ES-I3 (cell line): ENCODE data around the gene DNAJC16.

Experiments used
- H3K36me3 ChIP-seq: 2 replicates; pipeline ENCODE4 v1.6.1; 2013; ENCODE audit warnings: mild to moderate bottlenecking, low read length, control low read depth, moderate library complexity; ENCODE audit not compliant: insufficient read depth
- H3K4me1 ChIP-seq: 2 replicates; pipeline ENCODE4 v1.6.1; 2013; ENCODE audit warnings: mild to moderate bottlenecking, control low read depth, low read length; ENCODE audit not compliant: insufficient read depth
- H3K9ac ChIP-seq: 2 replicates; pipeline ENCODE4 v1.6.1; 2013; ENCODE audit warnings: low read depth, mild to moderate bottlenecking, low read length, moderate library complexity
- H3K9me3 ChIP-seq: 2 replicates; pipeline ENCODE4 v1.6.1; 2013; ENCODE audit warnings: mild to moderate bottlenecking, low read length, moderate library complexity; ENCODE audit not compliant: control insufficient read depth, insufficient read depth

The DNAJC16 gene

DNA sequence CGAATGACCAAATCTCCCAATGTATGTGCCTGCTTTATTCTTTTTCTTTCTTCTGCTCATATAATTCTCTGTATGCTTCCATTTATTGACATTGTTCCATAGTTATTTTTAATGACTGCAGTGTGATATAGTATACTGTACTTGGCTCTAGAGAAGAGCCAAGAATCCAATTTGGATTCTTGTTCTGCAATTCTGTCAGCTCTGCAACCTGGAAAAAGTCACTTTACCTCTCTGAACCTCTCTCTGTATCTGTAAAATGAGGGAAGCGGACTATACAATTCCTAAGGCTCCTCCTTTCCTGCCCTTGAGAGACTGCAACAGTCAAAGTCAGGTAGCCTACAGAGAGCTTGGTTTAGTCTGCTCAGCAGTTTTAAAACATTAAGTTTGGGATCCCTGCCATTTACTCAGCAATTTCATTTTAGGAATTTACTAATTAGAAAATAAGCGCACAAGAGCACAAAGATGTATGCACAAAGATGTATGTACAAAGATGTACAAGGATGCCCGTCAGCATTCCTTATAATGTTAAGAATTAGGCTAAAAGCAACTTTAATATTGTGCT, 14.7 kb downstream of the DNAJC16 start:
- peaks cover 11% of the 10 kb centered on the region for H3K36me3 ChIP-seq
- H3K9me3 ChIP-seq = no peaks in the 10 kb centered on the region

DNA sequence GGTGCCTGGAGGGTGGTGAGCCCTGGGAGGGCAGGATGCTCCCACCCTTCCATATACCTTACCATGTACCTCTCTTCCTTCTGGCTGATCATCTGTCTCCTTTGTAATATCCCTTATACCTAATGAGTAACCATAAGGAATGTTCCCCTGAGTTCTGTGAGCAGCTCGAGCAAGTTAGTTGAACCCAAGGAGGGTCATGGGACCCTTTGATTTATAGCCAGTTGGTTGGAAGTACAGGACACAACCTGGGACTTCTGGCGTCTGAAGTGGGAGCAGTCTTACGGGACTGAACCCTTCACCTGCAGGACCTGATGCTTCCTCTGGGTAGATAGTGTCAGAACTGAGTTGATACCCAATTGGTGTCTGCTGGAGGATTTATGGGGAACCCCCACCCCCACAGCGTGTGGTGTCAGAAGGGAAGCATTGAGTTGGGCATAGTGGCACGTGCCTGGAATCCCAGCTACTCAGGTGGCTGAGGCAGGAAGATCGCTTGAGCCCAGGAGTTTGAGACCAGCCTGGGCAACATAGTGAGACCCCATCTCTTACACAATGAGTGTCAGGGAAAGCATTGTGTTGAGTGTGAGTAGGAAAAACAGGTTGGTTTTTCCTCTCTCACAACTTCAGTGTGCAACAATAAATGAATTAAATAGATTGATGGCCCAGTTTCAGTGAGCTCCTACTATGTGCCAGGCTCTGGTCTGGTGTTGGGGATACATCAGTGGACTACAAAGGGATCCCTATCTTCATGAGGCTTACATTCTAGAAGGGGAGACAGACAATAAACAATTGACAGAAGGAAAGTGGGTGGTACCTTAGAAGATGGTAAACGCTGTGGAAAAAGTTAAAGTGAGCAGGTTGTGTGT, 16.0 kb downstream of the DNAJC16 start:
- H3K36me3 ChIP-seq = peaks cover 8% of the 10 kb centered on the region
- no peak overlapping the region for H3K9ac ChIP-seq
- H3K9me3 ChIP-seq = no peaks in the 10 kb centered on the region
- H3K4me1 ChIP-seq = no peaks in the 10 kb centered on the region

More for the DNA sequence above, 14.7 kb downstream of the DNAJC16 start:
- Histone ChIP-seq H3K9ac (no peak overlapping the region), H3K4me1 (no peaks in the 10 kb centered on the region)

- H3K9ac ChIP-seq = no peak overlapping the region
- H3K4me1 ChIP-seq = no peaks in the 10 kb centered on the region
- H3K9me3 ChIP-seq = no peaks in the 10 kb centered on the region
- H3K36me3 ChIP-seq = peaks cover 10% of the 10 kb centered on the region
These were observed 16.6 kb downstream of the DNAJC16 start for GRCh38 chr1:15543251-15543588.

DNA sequence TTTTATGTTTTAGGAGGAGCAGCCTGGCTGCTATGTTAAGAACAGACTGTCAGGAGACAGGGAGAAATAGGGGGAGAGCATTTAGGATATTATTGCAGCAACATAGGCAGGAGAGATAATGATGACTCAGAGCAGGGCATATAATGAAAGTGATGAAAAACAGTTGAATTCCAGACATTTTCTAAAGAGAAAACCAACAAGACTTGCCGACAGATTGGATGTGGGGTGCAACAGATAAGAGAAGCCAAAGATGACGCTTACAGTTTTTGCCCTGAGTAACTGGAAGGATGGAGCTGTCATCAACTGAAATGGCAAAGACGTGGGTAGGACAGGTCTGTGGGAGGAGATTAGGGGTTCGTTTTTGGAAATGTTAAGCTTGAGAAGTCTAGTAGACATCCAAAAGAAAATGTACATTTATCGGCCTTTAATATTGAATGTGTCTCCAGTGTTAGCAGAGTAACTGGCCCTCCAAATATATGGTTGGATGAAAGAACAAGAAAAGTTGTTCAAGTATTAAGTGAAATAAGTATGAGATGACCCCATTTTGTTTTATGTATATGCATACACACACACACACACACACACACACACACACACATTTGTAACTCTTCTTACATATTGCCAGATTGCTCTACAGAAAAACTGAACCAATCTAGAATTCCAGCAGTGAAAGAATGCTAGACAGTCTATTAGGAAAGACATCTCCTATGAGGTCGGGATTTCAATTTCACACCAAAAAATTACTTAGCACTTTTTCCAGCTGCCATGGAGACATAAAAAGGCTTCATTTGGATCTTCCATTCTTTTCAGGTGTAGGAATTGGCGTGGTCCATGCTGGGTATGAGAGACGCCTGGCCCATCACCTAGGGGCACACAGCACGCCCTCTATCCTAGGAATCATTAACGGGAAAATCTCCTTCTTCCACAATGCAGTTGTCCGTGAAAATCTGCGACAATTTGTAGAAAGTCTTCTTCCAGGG, 17.2 kb downstream of the DNAJC16 start:
- no peak overlapping the region for H3K9ac ChIP-seq
- H3K36me3 ChIP-seq = peaks cover 10% of the 10 kb centered on the region
- no peaks in the 10 kb centered on the region for H3K9me3 ChIP-seq
- H3K4me1 ChIP-seq = no peaks in the 10 kb centered on the region

DNA sequence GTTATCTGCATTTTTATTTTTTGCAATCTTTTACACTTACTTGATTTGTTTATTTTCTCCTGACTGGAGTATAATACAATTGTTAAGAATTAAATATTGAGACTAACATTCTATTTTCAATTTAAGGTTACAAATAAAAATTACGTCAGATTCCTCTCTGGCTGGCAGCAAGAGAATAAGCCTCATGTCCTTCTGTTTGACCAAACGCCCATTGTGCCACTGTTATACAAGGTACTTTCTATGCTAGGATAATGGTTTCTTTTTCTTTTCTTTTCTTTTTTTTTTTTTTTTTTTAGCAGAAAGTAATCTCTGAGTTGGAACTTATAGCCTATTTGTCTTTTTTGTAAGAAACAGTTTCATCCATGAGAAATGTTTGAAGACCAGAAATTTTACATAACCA, 20.0 kb downstream of the DNAJC16 start:
- Histone ChIP-seq H3K4me1 (no peaks in the 10 kb centered on the region), H3K9me3 (no peaks in the 10 kb centered on the region), H3K36me3 (peaks cover 10% of the 10 kb centered on the region), H3K9ac (no peak overlapping the region)

GRCh38 chr1:15550573-15550972, 23.9 kb downstream of the DNAJC16 start:
- H3K9ac ChIP-seq = no peak overlapping the region
- no peaks in the 10 kb centered on the region for H3K9me3 ChIP-seq
- H3K4me1 ChIP-seq = no peaks in the 10 kb centered on the region
- H3K36me3 ChIP-seq = peaks cover 3% of the 10 kb centered on the region; the same call in 1 of the 2 replicates

DNA sequence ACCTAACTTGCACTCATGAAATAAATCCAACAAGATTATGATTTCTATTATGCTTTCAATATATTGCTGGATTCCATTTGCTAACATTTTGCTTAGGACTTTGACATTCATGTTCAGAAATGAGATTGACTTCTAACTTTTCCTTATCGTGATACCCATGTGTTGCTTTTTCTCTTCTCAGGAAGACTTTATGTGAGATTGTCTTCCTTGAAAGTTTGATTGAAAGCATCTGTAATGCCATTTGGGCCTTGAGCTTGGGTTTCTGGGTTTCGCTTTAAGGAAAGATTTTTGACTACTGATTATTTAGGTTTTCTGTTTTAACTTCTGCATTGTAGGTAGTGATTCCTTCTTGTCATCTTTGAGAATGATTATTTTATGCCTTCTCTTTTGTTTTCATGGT, 30.4 kb downstream of the DNAJC16 start:
- no peaks in the 10 kb centered on the region for H3K9me3 ChIP-seq
- H3K4me1 ChIP-seq = no peaks in the 10 kb centered on the region
- H3K36me3 ChIP-seq = no peaks in the 10 kb centered on the region; the same call in 1 of the 2 replicates
- H3K9ac ChIP-seq = no peak overlapping the region

GRCh38 chr1:15557594-15557993, 30.9 kb downstream of the DNAJC16 start:
- Histone ChIP-seq H3K9me3 (no peaks in the 10 kb centered on the region), H3K36me3 (peaks cover 3% of the 10 kb centered on the region), H3K9ac (no peak overlapping the region), H3K4me1 (no peaks in the 10 kb centered on the region)

- no peaks in the 10 kb centered on the region for H3K4me1 ChIP-seq
- peaks cover 6% of the 10 kb centered on the region for H3K36me3 ChIP-seq
- H3K9ac ChIP-seq = no peak overlapping the region; the same call in 1 of the 2 replicates
- H3K9me3 ChIP-seq = no peaks in the 10 kb centered on the region
These were observed 31.9 kb downstream of the DNAJC16 start for GRCh38 chr1:15558516-15558915.

- Histone ChIP-seq H3K4me1 (no peaks in the 10 kb centered on the region), H3K9me3 (no peaks in the 10 kb centered on the region), H3K36me3 (peaks cover 6% of the 10 kb centered on the region), H3K9ac (no peak overlapping the region)
These were observed 32.7 kb downstream of the DNAJC16 start for GRCh38 chr1:15559189-15559810.

- Histone ChIP-seq H3K4me1 (no peaks in the 10 kb centered on the region), H3K36me3 (peaks cover 31% of the 10 kb centered on the region), H3K9me3 (no peaks in the 10 kb centered on the region), H3K9ac (no peak overlapping the region)
These were observed 41.9 kb downstream of the DNAJC16 start for GRCh38 chr1:15568387-15569073.

DNA sequence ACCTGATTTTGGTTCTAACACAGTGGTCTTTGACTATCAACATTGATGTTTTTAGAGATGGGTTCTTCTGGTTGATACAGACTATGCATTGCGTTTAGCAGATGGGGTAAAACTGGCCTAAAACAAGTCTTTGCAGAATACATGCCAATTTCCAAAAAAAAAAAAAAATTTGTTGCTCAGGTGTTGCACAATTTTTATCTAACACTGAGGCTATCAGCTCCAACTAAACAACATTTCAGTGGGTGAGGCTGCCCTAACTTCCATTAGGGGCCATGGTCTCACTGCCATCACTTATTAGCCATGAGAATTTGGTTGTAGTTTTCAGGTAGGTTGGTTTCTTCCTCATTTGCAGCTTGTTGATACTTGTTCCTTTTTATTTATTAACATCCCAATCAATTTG, 44.2 kb downstream of the DNAJC16 start:
- H3K4me1 ChIP-seq = no peaks in the 10 kb centered on the region
- H3K9ac ChIP-seq = no peak overlapping the region
- H3K36me3 ChIP-seq = peaks cover 21% of the 10 kb centered on the region
- no peaks in the 10 kb centered on the region for H3K9me3 ChIP-seq

- Histone ChIP-seq H3K9me3 (no peaks in the 10 kb centered on the region), H3K36me3 (peaks cover 17% of the 10 kb centered on the region), H3K9ac (no peak overlapping the region), H3K4me1 (no peaks in the 10 kb centered on the region)
These were observed 44.6 kb downstream of the DNAJC16 start for GRCh38 chr1:15571266-15571665.
